ENCODE data around the gene GYPA. TPM values are rescaled to one million over a fixed set of nuclear protein-coding genes. Genes with fewer than 3 reads are reported as not detected.
"Not testable (repeated sequence)": the region's sequence is repeated elsewhere in the genome, so short reads cannot be mapped to it uniquely, and the experiment has no call there.

GYPA gene
- total RNA-seq, 2 experiments from 2014 or later: not detected

DNA sequence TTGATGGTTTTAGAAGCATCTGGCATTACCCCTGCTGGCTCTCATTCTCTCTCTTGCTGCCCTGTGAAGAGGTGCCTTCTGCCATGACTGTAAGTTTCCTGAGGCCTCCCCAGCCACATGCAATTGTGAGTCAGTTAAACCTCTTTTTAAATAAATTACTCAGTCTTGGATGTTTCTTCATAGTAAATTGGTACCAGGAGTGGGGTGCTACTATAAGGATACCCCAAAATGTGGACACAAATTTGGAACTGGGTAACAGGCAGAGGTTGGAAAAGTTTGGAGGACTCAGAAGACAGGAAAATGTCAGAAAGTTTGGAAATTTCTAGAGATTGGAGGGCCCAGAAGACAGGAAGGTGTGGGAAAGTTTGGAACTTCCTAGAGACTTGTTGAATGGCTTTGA is 79.0 kb downstream of the GYPA start:
- H3K4me1 Mint-ChIP-seq (ENCODE audit: low read depth); H3K36me3 Mint-ChIP-seq; H3K27me3 Mint-ChIP-seq; CTCF ChIA-PET; H3K27ac Mint-ChIP-seq; H3K4me3 Mint-ChIP-seq; POLR2A ChIA-PET; intact Hi-C loops (cut with micrococcal nuclease); DNase-seq: not testable (repeated sequence)
- H3K9me3 Mint-ChIP-seq: peaks cover 18% of the 10 kb centered on the region

DNA sequence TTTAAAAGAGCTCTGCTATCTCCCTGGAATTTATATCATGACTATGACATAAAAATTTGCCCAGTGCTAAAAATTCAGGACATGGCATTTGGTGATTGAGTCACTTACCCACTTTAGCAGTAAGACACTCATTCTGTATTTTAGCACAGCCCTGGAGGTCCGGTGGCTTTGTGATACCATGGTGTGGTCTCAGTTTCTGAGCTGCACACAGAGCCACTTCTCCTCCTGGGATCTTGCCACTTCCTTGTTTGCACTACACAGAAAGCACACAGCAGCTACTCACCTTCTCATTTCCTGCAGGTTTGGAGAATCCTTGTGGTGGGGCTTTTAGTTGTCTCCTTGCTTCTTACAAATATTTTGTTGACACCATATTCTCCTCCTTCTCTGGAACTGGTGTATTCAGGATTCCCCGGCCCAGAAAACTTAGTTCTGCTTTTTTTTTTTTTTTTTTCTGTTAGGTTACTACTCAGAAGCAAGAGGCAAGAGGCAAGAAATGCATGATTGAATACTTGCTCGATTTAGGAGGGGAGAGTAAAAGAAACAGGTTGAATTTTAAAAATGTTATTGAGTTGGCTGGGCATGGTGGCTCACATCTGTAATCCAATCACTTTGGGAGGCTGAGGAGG is 80.2 kb downstream of the GYPA start:
- H3K4me1 Mint-ChIP-seq (ENCODE audit: low read depth); H3K27me3 Mint-ChIP-seq; POLR2A ChIA-PET; intact Hi-C loops (cut with micrococcal nuclease); H3K4me3 Mint-ChIP-seq; H3K36me3 Mint-ChIP-seq; H3K27ac Mint-ChIP-seq; DNase-seq; CTCF ChIA-PET: not testable (repeated sequence)
- H3K9me3 Mint-ChIP-seq: peaks cover 18% of the 10 kb centered on the region

Other genes with a start within 250 kb of the GYPA start
- gene GYPE, start 235.2 kb downstream of the GYPA start, total RNA-seq: under 1 TPM; 0.44 to 0.50 TPM
- gene GYPB, start 121.3 kb downstream of the GYPA start, total RNA-seq: not detected